Endothelial cell of umbilical vein (primary cell): ENCODE measurements around the gene STXBP5. TPM values are rescaled to one million over a fixed set of nuclear protein-coding genes. Genes with fewer than 3 reads are reported as not detected.

ENCODE experiments used
- BruUV-seq: library from RNA; stranded (reverse); fragments of 400-500 nt; replicated peaks from 2 replicates; lab custom pipeline; 2021; lab: Mats Ljungman, UMichigan
- CTCF ChIA-PET: fragments of 300-600, 350-600 bp; sonication (Branson Sonifier 250); formaldehyde crosslinking; loops from one replicate; lab custom pipeline; 2021; ENCODE audit warnings: antibody characterized with exemption, inconsistent platforms; lab: Charles Lee
- POLR2A ChIA-PET: fragments of 300-600, 350-600 bp; sonication (Branson Sonifier 250); formaldehyde crosslinking; loops from one replicate; lab custom pipeline; 2021; ENCODE audit warnings: antibody characterized with exemption, inconsistent platforms; lab: Charles Lee
- DNase-seq: peaks from one replicate; pipeline ENCODE4 v3.0.0-alpha.2; 2011; ENCODE audit warnings: low read depth, low spot score
- FAIRE-seq: peaks from 2 replicates; lab custom pipeline; 2011; peaks lifted over from hg19 to GRCh38; lab: Jason Lieb, UNC
- H2AFZ ChIP-seq: 2 replicates; pipeline ENCODE4 v1.6.0; 2012; ENCODE audit warnings: low read depth, low read length, control low read depth, inconsistent platforms
- H3K27ac ChIP-seq: 2 replicates; pipeline ENCODE4 v1.5.1; 2011; ENCODE audit warnings: low read depth, mild to moderate bottlenecking, control low read depth, low read length, moderate library complexity; ENCODE audit not compliant: insufficient read depth
- H3K27me3 ChIP-seq, 2 experiments: 2 replicates each; pipeline versions ENCODE4 v1.6.0 to v1.6.1; 2011; ENCODE audit warnings: low read length in 2 of 2, mixed read lengths in 1 of 2; ENCODE audit not compliant: control insufficient read depth in 2 of 2, insufficient read depth in 2 of 2
- H3K36me3 ChIP-seq, 2 experiments: 2 replicates in 1 of 2; 3 replicates in 1 of 2; pipeline ENCODE4 v1.5.1; 2011; ENCODE audit warnings: low read length in 2 of 2, mild to moderate bottlenecking in 1 of 2, moderate library complexity in 1 of 2; ENCODE audit not compliant: control insufficient read depth in 2 of 2, insufficient read depth in 2 of 2; ENCODE audit errors: extremely low read depth in 1 of 2
- H3K4me1 ChIP-seq: 3 replicates; pipeline ENCODE4 v1.5.1; 2011; ENCODE audit warnings: mild to moderate bottlenecking, low read length; ENCODE audit not compliant: control insufficient read depth, insufficient read depth; ENCODE audit errors: extremely low read depth
- H3K4me2 ChIP-seq: 2 replicates; pipeline ENCODE4 v1.6.1; 2011; ENCODE audit warnings: low read length, control low read depth, mixed read lengths; ENCODE audit not compliant: insufficient read depth
- H3K4me3 ChIP-seq, 3 experiments: fragments of 200-600 bp in 1 of 3; sonication (generic), shearing (Covaris generic) in 1 of 3; replicated peaks in 1 of 3; 2 replicates each; pipeline ENCODE4 v1.5.1; 2011 to 2016; ENCODE audit warnings: control low read depth in 3 of 3, low read length in 3 of 3, mild to moderate bottlenecking in 2 of 3, inconsistent platforms in 1 of 3, low read depth in 1 of 3, moderate library complexity in 1 of 3; ENCODE audit not compliant: insufficient read depth in 1 of 3
- H3K79me2 ChIP-seq: 2 replicates; pipeline ENCODE4 v1.6.0; 2012; ENCODE audit warnings: low read length, inconsistent platforms; ENCODE audit not compliant: control insufficient read depth, insufficient read depth
- H3K9ac ChIP-seq: replicated peaks from 2 replicates; pipeline ENCODE3; 2011; ENCODE audit warnings: low read length, control low read depth; ENCODE audit not compliant: insufficient read depth; ENCODE audit errors: extremely low read depth
- H3K9me1 ChIP-seq: replicated peaks from 3 replicates; pipeline ENCODE4 v1.6.0; 2011; ENCODE audit warnings: mild to moderate bottlenecking, low read length; ENCODE audit not compliant: control insufficient read depth, insufficient read depth; ENCODE audit errors: extremely low read depth
- H3K9me3 ChIP-seq: replicated peaks from 2 replicates; pipeline ENCODE4 v1.5.1; 2012; ENCODE audit warnings: low read length, inconsistent platforms; ENCODE audit not compliant: control insufficient read depth, insufficient read depth
- H4K20me1 ChIP-seq: replicated peaks from 2 replicates; pipeline ENCODE3; 2011; ENCODE audit warnings: mild to moderate bottlenecking, low read length; ENCODE audit not compliant: control insufficient read depth, insufficient read depth; ENCODE audit errors: extremely low read depth
- FOS ChIP-seq: IDR thresholded peaks from 2 replicates; pipeline ENCODE4 v1.6.1; 2011; ENCODE audit warnings: mild to moderate bottlenecking, low read length, moderate library complexity, borderline replicate concordance; ENCODE audit not compliant: insufficient read depth
- GATA2 ChIP-seq: IDR thresholded peaks from 2 replicates; pipeline ENCODE4 v1.7.0; 2011; ENCODE audit warnings: low read depth, mild to moderate bottlenecking, moderate library complexity, mixed read lengths, low read length; ENCODE audit not compliant: insufficient read length, insufficient read depth
- JUN ChIP-seq: IDR thresholded peaks from 2 replicates; pipeline ENCODE4 v1.6.1; 2011; ENCODE audit warnings: borderline replicate concordance, low read depth; ENCODE audit not compliant: insufficient read length, insufficient read depth
- POLR2AphosphoS5 ChIP-seq: IDR thresholded peaks from 2 replicates; pipeline ENCODE4 v1.6.1; 2012; ENCODE audit warnings: low read depth, mild to moderate bottlenecking, control low read depth, low read length, moderate library complexity; ENCODE audit not compliant: insufficient read depth
- dilution Hi-C: fragments of 300-500 bp; cut with MboI; formaldehyde crosslinking; loops from one replicate; pipeline ENCODE4 v1.15.0; 2019; ENCODE audit warnings: low sequenced_read_pairs; ENCODE audit not compliant: extremely low pct_ligation_motif_present
- intact Hi-C: fragments of 100-400 bp; cut with micrococcal nuclease; formaldehyde crosslinking; loops from one replicate; pipeline ENCODE4 v1.10.0; 2022
- polyA plus RNA-seq, 4 experiments: library from polyadenylated mRNA; depleted of rRNA in 3 of 4; stranded (reverse) in 3 of 4; unstranded in 1 of 4; fragments of >200 nt; gene quantifications; 2 replicates each; pipeline versions ENCODE4 v1.2.1 to v1.2.3, GENCODE V29; 2011 to 2012; ENCODE audit warnings: missing spikeins in 1 of 4
- total RNA-seq: library from RNA; stranded (reverse); gene quantifications from 2 replicates; pipeline ENCODE4 v1.2.3, GENCODE V29; 2021
- TF ChIP-seq, protein P1 (sequence below): IDR thresholded peaks from 2 replicates; pipeline ENCODE4 v1.6.1; 2011; ENCODE audit not compliant: insufficient read depth, insufficient read length
- TF ChIP-seq, protein P2 (sequence below), 2 donors: IDR thresholded peaks; 1 replicate in 1 of 2; 2 replicates in 1 of 2; pipeline ENCODE4 v1.5.1; 2011; ENCODE audit warnings: low read length in 2 of 2, mild to moderate bottlenecking in 2 of 2, moderate library complexity in 2 of 2, control low read depth in 1 of 2, inconsistent platforms in 1 of 2, low read depth in 1 of 2; ENCODE audit not compliant: insufficient read depth in 1 of 2; ENCODE audit errors: extremely low read depth in 1 of 2

The STXBP5 gene
- total and polyA plus RNA-seq, 2 donors (not counting 3 experiments of a cell fraction or from before 2014, with no cell fraction given) = 7.1 to 21.8 TPM

DNA sequence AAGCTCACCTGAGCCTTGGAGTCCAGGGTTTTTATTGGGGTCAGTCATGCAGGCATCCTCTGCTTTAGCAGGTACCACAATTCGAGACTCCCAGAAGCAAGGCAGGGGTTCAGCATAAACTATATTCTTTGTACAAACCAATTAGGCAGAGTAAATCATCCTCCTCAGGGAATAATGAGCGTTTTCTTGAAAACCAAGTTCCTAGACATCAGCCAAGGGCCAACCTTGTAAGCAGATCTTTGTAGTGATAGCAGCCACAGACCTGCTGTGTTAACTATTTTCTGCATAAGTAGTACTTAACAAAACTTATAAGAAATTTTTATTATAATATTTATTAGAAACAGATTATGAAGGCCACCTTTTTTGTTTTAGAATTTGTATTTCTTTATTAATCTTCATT lies 74.7 kb downstream of the STXBP5 start:
- ChIA-PET CTCF (interaction anchor here (0.9 kb wide), 1 partner anchor 9 kb away, joined by 3 read pairs; no protein-coding TSS in a partner anchor), POLR2A (no interaction called here)
- Histone ChIP-seq H3K9me1 (no peaks in the 10 kb centered on the region), H3K36me3 (peaks cover 0 to 2% of the 10 kb centered on the region in 2 experiments), H3K27me3 (no peaks in the 10 kb centered on the region), H3K9me3 (no peaks in the 10 kb centered on the region), H4K20me1 (no peaks in the 10 kb centered on the region), H3K4me1 (no peaks in the 10 kb centered on the region), H3K27ac (no peak overlapping the region), H3K79me2 (no peaks in the 10 kb centered on the region), H2AFZ (no peak overlapping the region), H3K4me3 (no peak overlapping the region), H3K9ac (no peak overlapping the region), H3K4me2 (no peak overlapping the region)
- dilution Hi-C loops = no loop called here
- no TSS peak for BruUV-seq
- intact Hi-C loops = no loop called here
- DNase-seq = no peak
- TF ChIP-seq FOS = no peak
- TF ChIP-seq, protein P1, sequence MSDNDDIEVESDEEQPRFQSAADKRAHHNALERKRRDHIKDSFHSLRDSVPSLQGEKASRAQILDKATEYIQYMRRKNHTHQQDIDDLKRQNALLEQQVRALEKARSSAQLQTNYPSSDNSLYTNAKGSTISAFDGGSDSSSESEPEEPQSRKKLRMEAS = no peak
- no peak for TF ChIP-seq POLR2AphosphoS5
- TF ChIP-seq, protein P2, sequence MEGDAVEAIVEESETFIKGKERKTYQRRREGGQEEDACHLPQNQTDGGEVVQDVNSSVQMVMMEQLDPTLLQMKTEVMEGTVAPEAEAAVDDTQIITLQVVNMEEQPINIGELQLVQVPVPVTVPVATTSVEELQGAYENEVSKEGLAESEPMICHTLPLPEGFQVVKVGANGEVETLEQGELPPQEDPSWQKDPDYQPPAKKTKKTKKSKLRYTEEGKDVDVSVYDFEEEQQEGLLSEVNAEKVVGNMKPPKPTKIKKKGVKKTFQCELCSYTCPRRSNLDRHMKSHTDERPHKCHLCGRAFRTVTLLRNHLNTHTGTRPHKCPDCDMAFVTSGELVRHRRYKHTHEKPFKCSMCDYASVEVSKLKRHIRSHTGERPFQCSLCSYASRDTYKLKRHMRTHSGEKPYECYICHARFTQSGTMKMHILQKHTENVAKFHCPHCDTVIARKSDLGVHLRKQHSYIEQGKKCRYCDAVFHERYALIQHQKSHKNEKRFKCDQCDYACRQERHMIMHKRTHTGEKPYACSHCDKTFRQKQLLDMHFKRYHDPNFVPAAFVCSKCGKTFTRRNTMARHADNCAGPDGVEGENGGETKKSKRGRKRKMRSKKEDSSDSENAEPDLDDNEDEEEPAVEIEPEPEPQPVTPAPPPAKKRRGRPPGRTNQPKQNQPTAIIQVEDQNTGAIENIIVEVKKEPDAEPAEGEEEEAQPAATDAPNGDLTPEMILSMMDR (IDR thresholded peaks at IDR 0.05; ENCODE audit: extremely low read depth in 1 of 2, insufficient read depth in 1 of 2, low read depth in 1 of 2, low read length in 2 of 2) = no peak
- no peak for TF ChIP-seq JUN
- no peak for TF ChIP-seq GATA2
- FAIRE-seq = no peak
